Endodermal cell (in vitro differentiated cells): Measurements from ENCODE around the gene TAP2. TPM values are rescaled to one million over a fixed set of nuclear protein-coding genes. Genes with fewer than 3 reads are reported as not detected.
"Not testable (repeated sequence)": the region's sequence is repeated elsewhere in the genome, so short reads cannot be mapped to it uniquely, and the experiment has no call there.

Experiments
- DNase-seq: peaks from one replicate; pipeline ENCODE4 v3.0.0-alpha.2; 2017
- H3K27ac ChIP-seq: 2 replicates; pipeline ENCODE4 v1.5.1; 2013; ENCODE audit warnings: mild to moderate bottlenecking, low read depth, low read length, moderate library complexity
- H3K27me3 ChIP-seq: 2 replicates; pipeline ENCODE4 v1.6.1; 2013; ENCODE audit warnings: mild to moderate bottlenecking, low read length, moderate library complexity; ENCODE audit not compliant: insufficient read depth, control insufficient read depth, poor library complexity, severe bottlenecking
- H3K36me3 ChIP-seq: 2 replicates; pipeline ENCODE4 v1.7.0; 2013; ENCODE audit warnings: mild to moderate bottlenecking, low read length, moderate library complexity; ENCODE audit not compliant: control insufficient read depth, insufficient read depth
- H3K4me1 ChIP-seq: one replicate; pipeline ENCODE4 v1.7.0; 2013; ENCODE audit warnings: low read length; ENCODE audit not compliant: control insufficient read depth, insufficient read depth
- H3K4me3 ChIP-seq: 2 replicates; pipeline ENCODE4 v1.5.1; 2013; ENCODE audit warnings: mild to moderate bottlenecking, low read length, moderate library complexity
- H3K9ac ChIP-seq: 2 replicates; pipeline ENCODE4 v1.6.1; 2013; ENCODE audit warnings: mild to moderate bottlenecking, low read length, moderate library complexity; ENCODE audit not compliant: poor library complexity, severe bottlenecking; ENCODE audit errors: extremely low read depth
- H3K9me3 ChIP-seq: 2 replicates; pipeline ENCODE4 v1.6.1; 2013; ENCODE audit warnings: mild to moderate bottlenecking, low read length, moderate library complexity; ENCODE audit not compliant: control insufficient read depth
- H3K27ac Mint-ChIP-seq: 2 replicates; pipeline ENCODE4 v1.8.0; 2020; ENCODE audit warnings: mixed read lengths
- H3K27me3 Mint-ChIP-seq: 2 replicates; pipeline ENCODE4 v1.8.0; 2021; ENCODE audit warnings: mild to moderate bottlenecking, mixed read lengths; ENCODE audit not compliant: insufficient read depth
- H3K36me3 Mint-ChIP-seq: 2 replicates; pipeline ENCODE4 v1.8.0; 2020; ENCODE audit warnings: low read depth, mixed read lengths
- H3K4me1 Mint-ChIP-seq: 2 replicates; pipeline ENCODE4 v1.8.0; 2020; ENCODE audit warnings: mixed read lengths
- H3K4me3 Mint-ChIP-seq: 2 replicates; pipeline ENCODE4 v1.8.0; 2020; ENCODE audit warnings: mild to moderate bottlenecking, moderate library complexity, mixed read lengths
- H3K9me3 Mint-ChIP-seq: 2 replicates; pipeline ENCODE4 v1.8.0; 2020; ENCODE audit warnings: mild to moderate bottlenecking, mixed read lengths
- CTCF ChIP-seq: fragments of 200-600 bp; sonication (generic); conservative IDR thresholded peaks from 2 replicates; pipeline ENCODE4 v1.5.0; 2021; ENCODE audit warnings: antibody characterized with exemption, mild to moderate bottlenecking
- WGBS, 2 experiments: methylation state at CpG; one replicate each; pipeline versions ENCODE4 v1.1.5 to v1.1.7; 2013; ENCODE audit warnings: missing lambda C conversion rate in 2 of 2, mixed read lengths in 1 of 2; ENCODE audit not compliant: insufficient coverage in 1 of 2, insufficient read length in 1 of 2; 5-methylcytosine and 5-hydroxymethylcytosine counted together
- total RNA-seq, 2 donors: library from RNA; stranded (reverse); fragmentation: NEBNext Ultra II Directional in 1 of 2; extraction: Animal tissue kit (Norgen Biotek cat#: 25700) in 1 of 2; gene quantifications; 2 replicates in 1 of 2; 3 replicates in 1 of 2; pipeline ENCODE4 v1.2.1, GENCODE V29; 2021

The TAP2 gene
- total RNA-seq, 2 donors from 2014 or later = 3.4 to 6.6 TPM

DNA sequence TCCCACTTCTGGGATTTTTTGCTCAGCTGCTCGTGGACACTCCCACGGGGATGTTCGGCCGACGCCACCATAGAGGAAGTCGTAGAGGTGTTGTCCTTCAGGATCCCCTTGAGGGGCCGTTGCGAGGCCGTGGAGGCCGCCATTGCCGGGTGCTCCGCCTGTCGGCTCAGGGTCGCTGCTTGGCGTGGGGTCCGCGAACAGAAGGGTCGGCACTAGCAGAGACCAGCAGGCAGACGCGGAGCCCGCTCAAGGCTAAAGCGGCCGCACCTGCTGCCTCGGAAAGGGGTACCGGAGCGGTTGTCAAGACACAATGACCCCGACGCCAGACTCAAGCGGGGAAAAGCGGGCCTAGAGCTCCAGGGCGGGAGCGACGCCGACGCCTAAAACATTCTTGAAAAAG lies 41.2 kb upstream of the TAP2 start:
- Mint-ChIP-seq H3K4me3 (no peak overlapping the region), H3K27me3 (peaks cover 26% of the 10 kb centered on the region)

DNA sequence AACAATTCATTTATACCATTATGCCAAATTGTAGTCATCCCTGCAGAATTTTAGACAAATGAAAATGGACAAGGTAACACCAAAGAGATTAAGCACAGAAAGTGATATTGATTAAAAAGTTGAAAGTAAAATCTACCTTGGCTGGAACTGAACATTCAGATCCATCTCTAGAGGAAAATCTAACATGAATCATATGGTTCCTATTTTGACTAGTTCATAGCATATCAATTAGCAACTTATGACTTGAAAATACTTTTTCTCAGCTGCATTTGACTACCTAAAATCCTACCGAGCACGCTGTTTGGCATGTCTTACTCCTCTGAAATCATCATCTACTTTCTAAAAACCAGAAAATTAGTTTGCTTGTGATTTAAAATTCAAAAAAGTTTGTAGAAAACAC lies 38.1 kb upstream of the TAP2 start:
- Mint-ChIP-seq H3K36me3 (no peaks in the 10 kb centered on the region), H3K9me3 (peaks cover 5% of the 10 kb centered on the region), H3K27me3 (peaks cover 28% of the 10 kb centered on the region), H3K4me1 (no peaks in the 10 kb centered on the region), H3K27ac (no peak overlapping the region), H3K4me3 (no peak overlapping the region)
- Histone ChIP-seq H3K9me3 (no peaks in the 10 kb centered on the region), H3K36me3 (no peaks in the 10 kb centered on the region), H3K27ac (no peak overlapping the region), H3K4me3 (no peak overlapping the region), H3K9ac (no peak overlapping the region), H3K27me3 (peaks cover 22% of the 10 kb centered on the region), H3K4me1 (no peaks in the 10 kb centered on the region)
- no peak for DNase-seq
- 90% methylated on average over 2 of the region's 2 CpGs; no CpG with 5 or more reads in 1 of the 2 experiments for WGBS, 2 experiments
- no peak for TF ChIP-seq CTCF

More for the DNA sequence above, 41.2 kb upstream of the TAP2 start:
- peaks cover 19% of the 10 kb centered on the region for H3K27me3 ChIP-seq
- no peaks in the 10 kb centered on the region for H3K9me3 ChIP-seq
- no peak for TF ChIP-seq CTCF
- Mint-ChIP-seq H3K36me3 (no peaks in the 10 kb centered on the region), H3K9me3 (no peaks in the 10 kb centered on the region), H3K4me1 (no peaks in the 10 kb centered on the region), H3K27ac (no peak overlapping the region)
- H3K4me1 ChIP-seq = no peaks in the 10 kb centered on the region
- no peak overlapping the region for H3K4me3 ChIP-seq
- no peaks in the 10 kb centered on the region for H3K36me3 ChIP-seq
- DNase-seq = no peak
- WGBS, 2 experiments = 93 to 95% methylated on average over 26 to 35 of the region's 35 CpGs
- H3K27ac ChIP-seq = no peak overlapping the region
- H3K9ac ChIP-seq = no peak overlapping the region

- DNase-seq, H3K9me3 ChIP-seq, H3K4me3 ChIP-seq, H3K9me3 Mint-ChIP-seq, H3K36me3 ChIP-seq, H3K27ac ChIP-seq, H3K27ac Mint-ChIP-seq, H3K4me1 ChIP-seq, H3K4me3 Mint-ChIP-seq, H3K36me3 Mint-ChIP-seq, H3K9ac ChIP-seq, H3K4me1 Mint-ChIP-seq: not testable (repeated sequence)
- peaks cover 44% of the 10 kb centered on the region for H3K27me3 ChIP-seq
- peaks cover 47% of the 10 kb centered on the region for H3K27me3 Mint-ChIP-seq
- 35% methylated on average over 1 of the region's 1 CpG; no CpG with 5 or more reads in 1 of the 2 experiments for WGBS, 2 experiments
Observed at GRCh38 chr6:32873947-32874346, 35.4 kb upstream of the TAP2 start.

GRCh38 chr6:32868257-32868788 lies 29.8 kb upstream of the TAP2 start:
- Mint-ChIP-seq H3K27ac (no peak overlapping the region), H3K4me3 (no peak overlapping the region), H3K4me1 (no peaks in the 10 kb centered on the region), H3K9me3 (peaks cover 5% of the 10 kb centered on the region), H3K27me3 (peaks cover 40% of the 10 kb centered on the region), H3K36me3 (no peaks in the 10 kb centered on the region)
- no peak overlapping the region for H3K27ac ChIP-seq
- peak; percentile 89 for DNase-seq
- no peaks in the 10 kb centered on the region for H3K9me3 ChIP-seq
- H3K4me3 ChIP-seq = no peak overlapping the region
- H3K4me1 ChIP-seq = no peaks in the 10 kb centered on the region
- peaks cover 49% of the 10 kb centered on the region for H3K27me3 ChIP-seq
- TF ChIP-seq CTCF = peak; percentile 98
- no peak overlapping the region for H3K9ac ChIP-seq
- no peaks in the 10 kb centered on the region for H3K36me3 ChIP-seq
- 7 to 18% methylated on average over 2 to 5 of the region's 5 CpGs for WGBS, 2 experiments
